ENCODE measurements around the gene SMIM41.

SMIM41 gene

DNA sequence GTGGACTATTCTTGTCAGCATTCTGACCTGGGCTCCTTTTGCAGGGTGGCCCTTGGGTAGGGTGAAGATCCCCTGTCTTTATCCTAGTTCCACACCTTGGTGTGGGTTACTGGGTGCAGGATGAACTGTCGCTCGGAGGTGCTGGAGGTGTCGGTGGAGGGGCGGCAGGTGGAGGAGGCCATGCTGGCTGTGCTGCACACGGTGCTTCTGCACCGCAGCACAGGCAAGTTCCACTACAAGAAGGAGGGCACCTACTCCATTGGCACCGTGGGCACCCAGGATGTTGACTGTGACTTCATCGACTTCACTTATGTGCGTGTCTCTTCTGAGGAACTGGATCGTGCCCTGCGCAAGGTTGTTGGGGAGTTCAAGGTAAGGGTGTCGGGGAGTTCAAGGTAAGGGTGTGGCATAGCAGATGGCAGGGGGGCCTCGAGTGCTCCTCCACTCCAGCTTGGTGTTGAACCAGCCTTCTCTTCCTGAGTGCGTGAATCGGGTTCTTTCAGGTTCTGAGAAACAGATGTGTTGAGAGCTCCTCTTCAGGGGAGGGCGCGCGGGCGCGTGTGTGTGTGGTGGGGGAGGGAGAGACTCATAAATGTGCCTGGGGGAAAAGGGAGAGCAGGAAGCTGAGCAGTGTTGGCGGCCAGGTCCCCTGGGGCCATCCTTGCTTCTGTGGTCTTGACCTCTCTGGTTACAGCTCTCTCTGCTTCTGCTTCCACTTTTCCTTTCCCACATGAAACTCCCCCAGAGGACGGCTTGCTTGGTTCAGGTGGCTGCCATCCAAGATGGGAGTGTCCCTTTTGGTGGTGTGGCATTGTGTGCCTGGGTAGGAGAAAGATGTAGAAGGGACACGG, 5.7 kb upstream of the SMIM41 start:
- H3K27me3 ChIP-seq (replicated peaks; ENCODE audit: control insufficient read depth, insufficient read depth, low read length): no peaks in the 10 kb centered on the region
- H3K4me3 ChIP-seq (replicated peaks; ENCODE audit: low read depth, low read length): no peak overlapping the region
- peaks cover 24% of the 10 kb centered on the region for H3K36me3 ChIP-seq (ENCODE audit: control insufficient read depth, insufficient read depth, low read length)
- TF ChIP-seq, protein P1, sequence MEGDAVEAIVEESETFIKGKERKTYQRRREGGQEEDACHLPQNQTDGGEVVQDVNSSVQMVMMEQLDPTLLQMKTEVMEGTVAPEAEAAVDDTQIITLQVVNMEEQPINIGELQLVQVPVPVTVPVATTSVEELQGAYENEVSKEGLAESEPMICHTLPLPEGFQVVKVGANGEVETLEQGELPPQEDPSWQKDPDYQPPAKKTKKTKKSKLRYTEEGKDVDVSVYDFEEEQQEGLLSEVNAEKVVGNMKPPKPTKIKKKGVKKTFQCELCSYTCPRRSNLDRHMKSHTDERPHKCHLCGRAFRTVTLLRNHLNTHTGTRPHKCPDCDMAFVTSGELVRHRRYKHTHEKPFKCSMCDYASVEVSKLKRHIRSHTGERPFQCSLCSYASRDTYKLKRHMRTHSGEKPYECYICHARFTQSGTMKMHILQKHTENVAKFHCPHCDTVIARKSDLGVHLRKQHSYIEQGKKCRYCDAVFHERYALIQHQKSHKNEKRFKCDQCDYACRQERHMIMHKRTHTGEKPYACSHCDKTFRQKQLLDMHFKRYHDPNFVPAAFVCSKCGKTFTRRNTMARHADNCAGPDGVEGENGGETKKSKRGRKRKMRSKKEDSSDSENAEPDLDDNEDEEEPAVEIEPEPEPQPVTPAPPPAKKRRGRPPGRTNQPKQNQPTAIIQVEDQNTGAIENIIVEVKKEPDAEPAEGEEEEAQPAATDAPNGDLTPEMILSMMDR (IDR thresholded peaks at IDR 0.05; ENCODE audit: insufficient read depth, low read length, poor library complexity, severe bottlenecking): no peak
- DNase-seq (ENCODE audit: extremely low read depth, insufficient read length): no peak

DNA sequence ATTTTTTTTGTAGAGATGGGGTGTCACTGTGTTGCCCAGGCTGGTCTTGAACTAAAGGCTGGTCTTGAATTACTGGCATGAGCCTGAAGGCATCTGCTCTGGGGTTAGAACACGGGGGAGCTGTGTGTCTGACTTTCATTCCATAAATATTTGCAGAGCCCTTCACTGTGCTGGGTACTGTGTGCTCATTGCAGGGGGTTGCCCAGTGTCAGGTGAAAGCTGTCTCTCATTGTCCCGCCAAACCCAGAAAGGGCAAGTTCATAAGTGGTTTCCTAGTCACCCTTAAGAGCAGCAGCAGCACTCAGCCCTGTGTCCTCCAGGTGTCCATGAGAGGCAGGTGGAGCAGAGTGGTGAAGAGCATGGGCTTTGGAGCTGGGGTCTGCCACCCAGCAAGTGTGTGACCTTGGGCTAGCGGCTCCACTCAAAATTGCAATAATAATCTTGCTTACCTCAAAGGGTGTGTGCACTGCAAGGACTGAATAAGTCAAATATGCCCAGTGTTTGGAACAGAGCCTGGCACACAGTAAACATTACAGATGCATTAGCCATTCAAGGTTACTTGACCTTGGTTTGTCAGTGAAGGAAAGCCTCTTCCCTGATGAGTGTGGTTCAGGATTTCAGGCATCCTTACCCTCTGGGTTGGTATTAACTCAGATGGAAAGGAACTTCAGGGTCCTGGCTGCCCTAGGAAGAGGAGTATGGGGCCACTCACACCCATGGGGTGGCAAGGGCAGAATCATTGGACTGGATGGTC, 4.4 kb upstream of the SMIM41 start:
- Histone ChIP-seq H3K4me3 (replicated peaks; ENCODE audit: low read depth, low read length) (no peak overlapping the region), H3K36me3 (ENCODE audit: control insufficient read depth, insufficient read depth, low read length) (peaks cover 24% of the 10 kb centered on the region), H3K27me3 (replicated peaks; ENCODE audit: control insufficient read depth, insufficient read depth, low read length) (no peaks in the 10 kb centered on the region)
- DNase-seq (ENCODE audit: extremely low read depth, insufficient read length): no peak
- TF ChIP-seq, protein P1 (IDR thresholded peaks at IDR 0.05; ENCODE audit: insufficient read depth, low read length, poor library complexity, severe bottlenecking): no peak

DNA sequence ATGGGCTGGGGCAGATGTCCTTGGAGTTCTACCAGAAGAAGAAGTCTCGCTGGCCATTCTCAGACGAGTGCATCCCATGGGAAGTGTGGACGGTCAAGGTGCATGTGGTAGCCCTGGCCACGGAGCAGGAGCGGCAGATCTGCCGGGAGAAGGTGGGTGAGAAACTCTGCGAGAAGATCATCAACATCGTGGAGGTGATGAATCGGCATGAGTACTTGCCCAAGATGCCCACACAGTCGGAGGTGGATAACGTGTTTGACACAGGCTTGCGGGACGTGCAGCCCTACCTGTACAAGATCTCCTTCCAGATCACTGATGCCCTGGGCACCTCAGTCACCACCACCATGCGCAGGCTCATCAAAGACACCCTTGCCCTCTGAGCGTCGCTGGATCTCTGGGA, 2.7 kb upstream of the SMIM41 start:
- peaks cover 24% of the 10 kb centered on the region for H3K36me3 ChIP-seq (ENCODE audit: control insufficient read depth, insufficient read depth, low read length)

DNA sequence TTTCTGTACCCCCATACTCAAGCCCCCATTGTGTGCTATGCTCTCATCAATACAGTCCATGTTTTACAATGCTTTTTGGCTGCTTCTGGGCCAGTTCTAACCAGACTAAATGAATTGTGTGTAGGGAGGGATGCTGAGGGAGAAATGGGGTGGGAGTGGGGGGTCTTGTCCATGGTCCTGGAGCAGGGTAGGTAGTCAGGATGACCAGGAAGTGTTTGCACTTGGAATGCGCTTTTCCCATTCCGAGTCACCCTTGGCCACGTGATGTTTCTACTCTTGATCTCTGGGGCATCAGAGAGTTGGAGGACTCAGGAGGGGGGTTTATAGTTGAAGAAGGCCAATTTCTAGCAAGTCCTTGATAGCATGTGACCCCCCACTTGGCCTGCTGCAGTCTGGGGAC, 1.2 kb upstream of the SMIM41 start:
- no peak overlapping the region for H3K4me3 ChIP-seq (replicated peaks; ENCODE audit: low read depth, low read length)
- no peaks in the 10 kb centered on the region for H3K27me3 ChIP-seq (replicated peaks; ENCODE audit: control insufficient read depth, insufficient read depth, low read length)
- peaks cover 22% of the 10 kb centered on the region for H3K36me3 ChIP-seq (ENCODE audit: control insufficient read depth, insufficient read depth, low read length)
- no peak for DNase-seq (ENCODE audit: extremely low read depth, insufficient read length)
- TF ChIP-seq, protein P1 (IDR thresholded peaks at IDR 0.05; ENCODE audit: insufficient read depth, low read length, poor library complexity, severe bottlenecking): no peak

More for the DNA sequence above, 2.7 kb upstream of the SMIM41 start:
- Histone ChIP-seq H3K27me3 (replicated peaks; ENCODE audit: control insufficient read depth, insufficient read depth, low read length) (no peaks in the 10 kb centered on the region), H3K4me3 (replicated peaks; ENCODE audit: low read depth, low read length) (no peak overlapping the region)
- TF ChIP-seq, protein P1 (IDR thresholded peaks at IDR 0.05; ENCODE audit: insufficient read depth, low read length, poor library complexity, severe bottlenecking): no peak
- no peak for DNase-seq (ENCODE audit: extremely low read depth, insufficient read length)

DNA sequence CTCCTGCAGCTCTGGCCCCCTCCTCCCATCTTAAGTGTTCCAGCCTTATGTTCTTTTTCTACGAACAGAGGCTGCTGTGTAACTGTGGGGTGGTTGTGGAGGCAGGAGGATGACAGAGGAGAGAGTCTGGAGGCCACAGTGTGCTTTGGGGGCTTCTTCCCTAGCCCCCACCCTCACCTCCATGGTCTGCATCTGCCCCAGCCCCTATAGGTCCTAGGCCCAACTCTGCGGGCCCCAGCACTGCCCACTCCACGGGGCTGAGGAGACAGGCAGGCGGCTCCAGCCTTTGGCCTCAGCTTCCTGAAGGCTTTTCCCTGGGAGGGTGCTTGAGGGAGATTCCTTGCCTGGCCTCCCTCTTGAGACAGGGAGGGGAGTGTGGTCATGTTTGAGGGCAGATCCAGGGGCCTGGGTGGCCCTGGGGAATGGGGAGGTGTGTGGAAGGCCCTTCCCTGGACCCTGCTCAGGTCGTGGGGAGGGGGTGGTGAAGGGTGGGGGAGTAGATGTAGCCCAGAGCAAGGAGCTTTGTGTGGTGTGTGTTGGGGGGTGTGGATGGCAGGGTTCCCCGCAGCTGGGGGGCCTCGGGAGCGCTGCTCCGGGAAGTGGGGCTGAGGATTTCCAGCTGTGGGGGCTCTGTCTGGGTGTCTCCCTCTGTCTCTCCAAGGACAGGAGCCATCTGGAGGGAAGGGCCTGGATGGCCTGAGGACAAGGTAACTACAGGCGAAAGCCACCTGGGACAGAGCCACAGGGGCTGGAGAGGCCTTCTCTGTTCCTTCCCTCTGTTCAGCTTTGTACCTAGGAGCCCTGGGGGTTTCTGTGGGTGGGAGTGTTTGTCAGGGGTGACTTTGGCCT, 1.1 kb downstream of the SMIM41 start:
- DNase-seq (ENCODE audit: extremely low read depth, insufficient read length): no peak
- H3K27me3 ChIP-seq (replicated peaks; ENCODE audit: control insufficient read depth, insufficient read depth, low read length): no peaks in the 10 kb centered on the region
- no peak overlapping the region for H3K4me3 ChIP-seq (replicated peaks; ENCODE audit: low read depth, low read length)
- TF ChIP-seq, protein P1 (IDR thresholded peaks at IDR 0.05; ENCODE audit: insufficient read depth, low read length, poor library complexity, severe bottlenecking): no peak
- peaks cover 8% of the 10 kb centered on the region for H3K36me3 ChIP-seq (ENCODE audit: control insufficient read depth, insufficient read depth, low read length)
